Endothelial cell (in vitro differentiated cells): ENCODE data around the gene TRIM34. TPM values are rescaled to one million over a fixed set of nuclear protein-coding genes. Genes with fewer than 3 reads are reported as not detected.

Experiments used
- DNase-seq: peaks from one replicate; pipeline ENCODE4 v3.0.0; 2021; ENCODE audit warnings: low spot score
- H3K27ac Mint-ChIP-seq: one replicate; pipeline ENCODE4 v1.8.0; 2021; ENCODE audit warnings: mixed read lengths, inconsistent platforms; ENCODE audit not compliant: unreplicated experiment
- H3K27me3 Mint-ChIP-seq: one replicate; pipeline ENCODE4 v1.8.0; 2021; ENCODE audit warnings: mild to moderate bottlenecking, moderate library complexity, mixed read lengths, inconsistent platforms; ENCODE audit not compliant: unreplicated experiment
- H3K36me3 Mint-ChIP-seq: one replicate; pipeline ENCODE4 v1.8.0; 2021; ENCODE audit warnings: mild to moderate bottlenecking, low read depth, mixed read lengths, inconsistent platforms; ENCODE audit not compliant: unreplicated experiment
- H3K4me1 Mint-ChIP-seq: one replicate; pipeline ENCODE4 v1.8.0; 2021; ENCODE audit warnings: mild to moderate bottlenecking, mixed read lengths, inconsistent platforms; ENCODE audit not compliant: unreplicated experiment
- H3K4me3 Mint-ChIP-seq: one replicate; pipeline ENCODE4 v1.8.0; 2021; ENCODE audit warnings: mild to moderate bottlenecking, mixed read lengths, inconsistent platforms; ENCODE audit not compliant: unreplicated experiment
- H3K9me3 Mint-ChIP-seq: one replicate; pipeline ENCODE4 v1.8.0; 2021; ENCODE audit warnings: mixed read lengths, inconsistent platforms; ENCODE audit not compliant: unreplicated experiment
- total RNA-seq: library from RNA; stranded (reverse); fragmentation: NEBNext Ultra II Directional; extraction: Animal tissue kit (Norgen Biotek cat#: 25700); gene quantifications from one replicate; pipeline ENCODE4 v1.2.1, GENCODE V29; 2021; ENCODE audit not compliant: unreplicated experiment
- TF ChIP-seq, protein P1 (sequence below): fragments of 200-600 bp; sonication (generic); IDR thresholded peaks from one replicate; pipeline ENCODE4 v1.5.0; 2021; ENCODE audit warnings: antibody characterized with exemption; ENCODE audit not compliant: unreplicated experiment

TRIM34 gene
- total RNA-seq, 1 donor from 2014 or later = 0.64 TPM

DNA sequence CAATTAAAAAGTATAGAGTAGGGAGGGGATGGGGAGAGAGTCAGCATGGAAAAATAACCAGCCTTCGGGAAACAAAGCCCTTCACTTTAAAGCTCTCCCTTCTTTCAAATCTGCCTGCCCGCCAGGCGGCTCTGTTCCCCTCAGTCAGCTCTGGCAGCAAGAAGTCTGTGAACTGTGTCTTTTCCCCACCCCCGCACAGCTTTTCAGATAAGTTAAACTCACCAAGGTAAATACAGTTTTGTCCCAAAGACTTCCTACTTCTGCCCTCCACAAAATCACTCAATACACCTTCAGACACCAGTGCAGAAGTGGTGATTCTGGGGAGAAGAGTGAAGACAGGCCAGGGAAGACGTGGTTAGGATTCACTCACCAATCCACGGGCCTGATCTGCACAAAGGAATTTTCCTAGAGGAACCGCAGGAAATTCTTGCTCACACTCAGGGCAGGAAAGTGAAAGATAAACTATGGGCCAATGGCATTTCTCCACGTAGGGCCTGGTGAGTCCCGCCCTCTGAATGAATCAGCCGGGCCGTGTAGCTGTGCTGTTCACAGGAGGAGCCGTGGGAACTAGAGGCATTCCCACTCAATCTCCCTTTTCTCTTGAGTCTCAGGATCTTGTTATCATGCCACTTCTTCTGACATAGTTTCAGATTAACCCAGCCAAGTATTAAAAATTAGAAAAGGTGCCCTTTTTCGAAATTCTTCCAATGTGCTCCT, 60.0 kb downstream of the TRIM34 start, which contains the start of gene TRIM5:
Gene TRIM5 (minus strand): TSS at position 429 of the 717 bp plus-strand sequence. CDS start 4,897 bp downstream, outside the sequence.
- Mint-ChIP-seq H3K4me1 (peaks cover 20% of the 10 kb centered on the region), H3K36me3 (peaks cover 44% of the 10 kb centered on the region), H3K27me3 (peaks cover 20% of the 10 kb centered on the region), H3K4me3 (peak within 1 kb of the TSS; percentile 91), H3K27ac (peak within 1 kb of the TSS; percentile 100), H3K9me3 (no peaks in the 10 kb centered on the region)
- TF ChIP-seq, protein P1, sequence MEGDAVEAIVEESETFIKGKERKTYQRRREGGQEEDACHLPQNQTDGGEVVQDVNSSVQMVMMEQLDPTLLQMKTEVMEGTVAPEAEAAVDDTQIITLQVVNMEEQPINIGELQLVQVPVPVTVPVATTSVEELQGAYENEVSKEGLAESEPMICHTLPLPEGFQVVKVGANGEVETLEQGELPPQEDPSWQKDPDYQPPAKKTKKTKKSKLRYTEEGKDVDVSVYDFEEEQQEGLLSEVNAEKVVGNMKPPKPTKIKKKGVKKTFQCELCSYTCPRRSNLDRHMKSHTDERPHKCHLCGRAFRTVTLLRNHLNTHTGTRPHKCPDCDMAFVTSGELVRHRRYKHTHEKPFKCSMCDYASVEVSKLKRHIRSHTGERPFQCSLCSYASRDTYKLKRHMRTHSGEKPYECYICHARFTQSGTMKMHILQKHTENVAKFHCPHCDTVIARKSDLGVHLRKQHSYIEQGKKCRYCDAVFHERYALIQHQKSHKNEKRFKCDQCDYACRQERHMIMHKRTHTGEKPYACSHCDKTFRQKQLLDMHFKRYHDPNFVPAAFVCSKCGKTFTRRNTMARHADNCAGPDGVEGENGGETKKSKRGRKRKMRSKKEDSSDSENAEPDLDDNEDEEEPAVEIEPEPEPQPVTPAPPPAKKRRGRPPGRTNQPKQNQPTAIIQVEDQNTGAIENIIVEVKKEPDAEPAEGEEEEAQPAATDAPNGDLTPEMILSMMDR = no peak
- peak; percentile 78 for DNase-seq

DNA sequence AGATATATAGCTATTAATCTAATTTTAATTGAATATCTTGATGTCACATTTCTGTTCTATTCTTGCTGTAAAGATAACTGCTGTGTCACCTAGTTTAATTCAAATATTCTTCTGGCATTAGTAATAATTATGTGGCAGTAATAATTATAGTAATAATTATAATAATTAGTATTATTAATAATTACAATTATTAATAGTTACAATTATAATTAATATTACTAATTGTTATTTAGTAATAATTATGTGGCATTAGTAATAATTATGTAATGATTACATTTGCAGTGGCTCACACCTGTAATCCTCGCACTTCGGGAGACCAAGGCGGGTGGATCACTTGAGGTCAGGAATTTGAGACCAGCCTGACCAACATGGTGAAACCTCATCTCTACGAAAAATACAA, 61.6 kb downstream of the TRIM34 start:
- Mint-ChIP-seq H3K4me1 (peaks cover 25% of the 10 kb centered on the region), H3K27me3 (peaks cover 20% of the 10 kb centered on the region), H3K36me3 (peaks cover 44% of the 10 kb centered on the region), H3K4me3 (no peak overlapping the region), H3K9me3 (no peaks in the 10 kb centered on the region), H3K27ac (no peak overlapping the region)
- DNase-seq = no peak
- TF ChIP-seq, protein P1 = no peak

DNA sequence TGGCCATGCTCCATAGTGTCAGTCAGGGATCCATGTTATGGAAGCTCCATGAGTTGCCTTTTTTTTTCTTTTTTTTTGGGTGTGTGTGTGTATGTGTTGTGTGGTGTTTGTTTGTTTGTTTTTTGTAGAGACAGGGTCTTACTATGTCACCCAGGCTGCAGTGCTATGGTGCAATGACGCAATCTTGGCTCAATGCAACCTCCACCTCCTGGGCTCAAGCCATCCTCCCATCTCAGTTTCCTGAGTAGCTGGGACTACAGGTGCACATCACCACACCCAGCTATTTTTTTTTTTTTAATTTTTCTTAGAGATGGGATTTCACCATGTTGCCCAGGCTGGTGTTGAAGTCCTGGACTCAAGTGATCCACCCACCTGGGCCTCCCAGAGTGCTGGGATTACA, 63.7 kb downstream of the TRIM34 start:
- H3K36me3 Mint-ChIP-seq = peaks cover 42% of the 10 kb centered on the region
- no peak for DNase-seq
- H3K9me3 Mint-ChIP-seq = no peaks in the 10 kb centered on the region
- H3K27ac Mint-ChIP-seq = no peak overlapping the region
- TF ChIP-seq, protein P1 = no peak
- H3K4me1 Mint-ChIP-seq = peaks cover 36% of the 10 kb centered on the region
- H3K27me3 Mint-ChIP-seq = peaks cover 15% of the 10 kb centered on the region
- no peak overlapping the region for H3K4me3 Mint-ChIP-seq

DNA sequence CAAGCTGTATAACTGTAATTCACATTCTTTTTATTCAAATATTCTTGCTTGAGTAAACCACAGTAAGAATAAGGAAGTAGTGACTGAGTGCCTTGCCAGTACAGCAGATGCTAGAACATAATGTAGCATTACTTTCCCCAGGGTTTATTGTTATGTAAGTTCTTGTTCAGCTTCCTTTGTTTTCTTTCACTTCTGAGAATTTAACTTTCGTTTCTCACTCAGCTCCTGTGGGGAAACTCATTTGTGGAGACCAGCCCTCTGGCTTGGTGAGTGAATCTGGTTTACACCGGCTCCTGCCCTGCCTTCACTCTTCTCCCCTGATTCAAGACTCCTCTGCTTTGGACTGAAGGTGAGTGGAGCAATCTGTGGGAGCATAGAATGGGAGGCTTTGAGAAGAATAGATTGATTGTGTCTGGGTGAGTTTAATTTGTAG, 64.8 kb downstream of the TRIM34 start, which contains the start of gene TRIM22:
Gene TRIM22 (plus strand): TSS at position 240 of the 433 bp plus-strand sequence. CDS start 6,443 bp downstream, outside the sequence.
- peaks cover 4% of the 10 kb centered on the region for H3K27me3 Mint-ChIP-seq
- H3K4me1 Mint-ChIP-seq = peaks cover 30% of the 10 kb centered on the region
- TF ChIP-seq, protein P1 = no peak
- H3K4me3 Mint-ChIP-seq = no peak within 1 kb of the TSS
- no peak for DNase-seq
- H3K36me3 Mint-ChIP-seq = peaks cover 37% of the 10 kb centered on the region
- H3K27ac Mint-ChIP-seq = peak within 1 kb of the TSS; percentile 32
- H3K9me3 Mint-ChIP-seq = no peaks in the 10 kb centered on the region

DNA sequence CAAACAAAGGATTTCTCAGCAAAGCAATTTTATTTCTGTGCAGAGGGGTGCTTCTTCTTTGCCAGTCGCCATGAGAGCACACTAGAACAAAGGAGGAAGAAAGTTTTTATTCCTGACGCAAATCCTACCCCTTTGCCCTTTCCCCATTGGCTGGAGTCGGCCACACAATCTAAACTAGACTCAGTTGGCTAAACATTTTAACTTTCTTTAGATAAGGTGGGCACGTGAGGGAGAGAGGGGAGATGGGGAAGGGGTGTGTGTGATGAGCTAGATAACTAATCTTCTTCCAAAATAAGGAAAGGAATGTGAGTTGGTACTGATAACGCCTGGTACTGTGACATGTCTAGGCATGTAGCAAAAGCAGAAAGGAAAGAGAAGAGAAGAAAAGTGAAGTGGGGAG, 65.4 kb downstream of the TRIM34 start:
- Mint-ChIP-seq H3K27me3 (peaks cover 1% of the 10 kb centered on the region), H3K4me3 (no peak overlapping the region), H3K4me1 (peaks cover 24% of the 10 kb centered on the region), H3K27ac (no peak overlapping the region), H3K36me3 (peaks cover 35% of the 10 kb centered on the region), H3K9me3 (no peaks in the 10 kb centered on the region)
- no peak for DNase-seq
- TF ChIP-seq, protein P1 = no peak
